ENCODE results near the gene SH3RF2. TPM values are rescaled to one million over a fixed set of nuclear protein-coding genes. Genes with fewer than 3 reads are reported as not detected.

SH3RF2 gene
- total RNA-seq, 1 donor from 2014 or later, result not detected

DNA sequence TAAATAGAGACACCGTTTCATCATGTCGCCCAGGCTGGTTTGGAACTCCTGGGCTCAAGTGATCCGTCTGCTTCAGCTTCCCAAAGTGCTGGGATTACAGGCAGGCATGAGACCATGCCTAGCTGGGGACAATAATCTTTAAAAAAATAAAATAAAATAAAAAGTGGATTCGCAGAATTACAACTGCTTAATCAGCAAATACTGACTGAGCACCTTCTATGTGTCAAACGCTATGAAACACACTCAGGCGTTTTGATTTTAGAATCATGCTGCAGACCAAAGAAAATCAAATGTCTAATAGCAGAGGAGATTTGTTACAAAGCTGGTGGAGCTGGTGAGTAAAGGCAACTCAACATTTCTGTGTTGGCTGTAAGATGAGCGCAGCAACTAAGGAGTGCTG is 22.7 kb upstream of the SH3RF2 start:
- H3K4me1 Mint-ChIP-seq (ENCODE audit: low read depth, unreplicated experiment), result no peaks in the 10 kb centered on the region
- H3K9me3 Mint-ChIP-seq (ENCODE audit: unreplicated experiment), result no peaks in the 10 kb centered on the region
- TF ChIP-seq, protein P1, sequence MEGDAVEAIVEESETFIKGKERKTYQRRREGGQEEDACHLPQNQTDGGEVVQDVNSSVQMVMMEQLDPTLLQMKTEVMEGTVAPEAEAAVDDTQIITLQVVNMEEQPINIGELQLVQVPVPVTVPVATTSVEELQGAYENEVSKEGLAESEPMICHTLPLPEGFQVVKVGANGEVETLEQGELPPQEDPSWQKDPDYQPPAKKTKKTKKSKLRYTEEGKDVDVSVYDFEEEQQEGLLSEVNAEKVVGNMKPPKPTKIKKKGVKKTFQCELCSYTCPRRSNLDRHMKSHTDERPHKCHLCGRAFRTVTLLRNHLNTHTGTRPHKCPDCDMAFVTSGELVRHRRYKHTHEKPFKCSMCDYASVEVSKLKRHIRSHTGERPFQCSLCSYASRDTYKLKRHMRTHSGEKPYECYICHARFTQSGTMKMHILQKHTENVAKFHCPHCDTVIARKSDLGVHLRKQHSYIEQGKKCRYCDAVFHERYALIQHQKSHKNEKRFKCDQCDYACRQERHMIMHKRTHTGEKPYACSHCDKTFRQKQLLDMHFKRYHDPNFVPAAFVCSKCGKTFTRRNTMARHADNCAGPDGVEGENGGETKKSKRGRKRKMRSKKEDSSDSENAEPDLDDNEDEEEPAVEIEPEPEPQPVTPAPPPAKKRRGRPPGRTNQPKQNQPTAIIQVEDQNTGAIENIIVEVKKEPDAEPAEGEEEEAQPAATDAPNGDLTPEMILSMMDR (IDR thresholded peaks at IDR 0.05; ENCODE audit: partially characterized antibody, unreplicated experiment), result no peak
- no peaks in the 10 kb centered on the region for H3K27me3 Mint-ChIP-seq (ENCODE audit: unreplicated experiment)
- H3K27ac Mint-ChIP-seq (ENCODE audit: unreplicated experiment), result no peak overlapping the region
- no peak overlapping the region for H3K4me3 Mint-ChIP-seq (ENCODE audit: unreplicated experiment)
- H3K36me3 Mint-ChIP-seq (ENCODE audit: unreplicated experiment), result peaks cover 5% of the 10 kb centered on the region
- no peak for DNase-seq

DNA sequence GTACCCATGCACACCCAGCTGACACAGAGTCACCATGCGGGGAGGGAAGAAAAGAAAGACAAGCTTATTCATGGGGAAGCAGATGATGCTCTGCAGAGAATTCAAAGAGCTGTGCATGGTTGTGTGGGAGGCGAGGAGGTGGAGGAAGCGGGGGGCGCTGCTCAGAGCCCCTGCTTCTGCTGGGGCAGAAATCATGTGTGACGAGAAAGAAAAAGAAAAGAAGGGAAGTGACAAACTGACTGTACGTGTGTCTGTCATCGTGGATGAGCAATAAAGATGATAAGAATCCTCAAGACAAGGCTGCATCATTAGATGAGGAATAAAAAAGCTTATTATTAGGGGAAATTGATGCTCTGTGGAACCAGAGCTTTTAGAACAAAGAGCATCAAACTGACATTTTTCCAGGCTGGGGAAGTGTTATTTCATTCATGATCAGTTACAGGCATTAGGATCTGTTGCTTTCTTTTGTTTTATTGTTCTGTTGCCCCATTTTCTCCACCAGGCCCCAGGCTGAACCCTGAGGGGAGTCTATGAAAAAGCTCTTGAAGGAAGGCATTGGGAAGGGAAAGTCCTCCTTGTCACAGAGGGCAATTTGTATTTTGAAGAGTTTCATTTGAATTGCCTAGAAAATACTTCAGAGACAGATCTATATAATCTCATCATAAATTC is 20.3 kb upstream of the SH3RF2 start:
- DNase-seq, result no peak
- H3K9me3 Mint-ChIP-seq (ENCODE audit: unreplicated experiment), result no peaks in the 10 kb centered on the region
- H3K4me3 Mint-ChIP-seq (ENCODE audit: unreplicated experiment), result no peak overlapping the region
- no peaks in the 10 kb centered on the region for H3K27me3 Mint-ChIP-seq (ENCODE audit: unreplicated experiment)
- TF ChIP-seq, protein P1 (IDR thresholded peaks at IDR 0.05; ENCODE audit: partially characterized antibody, unreplicated experiment), result no peak
- H3K4me1 Mint-ChIP-seq (ENCODE audit: low read depth, unreplicated experiment), result no peaks in the 10 kb centered on the region
- H3K36me3 Mint-ChIP-seq (ENCODE audit: unreplicated experiment), result peaks cover 5% of the 10 kb centered on the region
- H3K27ac Mint-ChIP-seq (ENCODE audit: unreplicated experiment), result no peak overlapping the region

DNA sequence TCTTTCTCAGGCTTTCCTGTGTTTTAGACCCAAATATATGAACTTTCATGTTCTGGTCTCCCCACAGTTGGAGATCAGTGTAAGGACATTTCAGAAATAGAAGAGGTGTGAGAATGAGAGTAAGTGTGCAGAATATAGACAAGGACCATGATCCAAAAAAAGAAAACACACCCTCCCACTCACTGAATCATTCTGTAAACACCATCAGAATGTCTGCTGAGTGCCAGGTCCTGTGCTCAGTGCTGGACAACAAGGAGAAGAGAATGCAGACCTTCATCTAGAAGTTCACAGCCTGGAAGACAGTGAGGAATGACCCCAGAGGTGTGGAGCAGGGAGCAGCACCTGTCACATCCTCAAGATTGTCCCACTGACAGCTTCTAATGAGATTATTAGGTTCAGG is 19.1 kb upstream of the SH3RF2 start:
- no peak overlapping the region for H3K27ac Mint-ChIP-seq (ENCODE audit: unreplicated experiment)

DNA sequence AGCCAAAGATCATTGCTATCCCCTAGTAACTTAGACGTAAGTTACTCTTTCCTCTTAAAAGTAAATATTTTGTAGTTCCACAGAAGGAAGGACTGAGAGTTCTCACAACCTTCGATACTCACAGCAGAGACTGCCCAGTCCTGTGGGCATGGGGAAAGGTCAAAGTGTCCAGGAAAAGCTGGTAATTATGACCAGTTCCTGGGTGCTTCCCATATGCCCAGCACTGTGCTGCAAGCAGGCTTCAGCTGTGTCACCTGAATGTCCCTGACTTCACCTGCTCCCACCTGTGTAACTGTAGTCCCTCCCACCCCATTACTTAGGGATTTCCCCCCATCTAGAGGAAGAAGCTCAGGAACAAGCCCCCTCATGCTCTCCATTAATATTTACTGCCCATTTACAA is 18.0 kb upstream of the SH3RF2 start:
- no peak for DNase-seq
- Mint-ChIP-seq H3K4me3 (ENCODE audit: unreplicated experiment) (no peak overlapping the region), H3K36me3 (ENCODE audit: unreplicated experiment) (peaks cover 5% of the 10 kb centered on the region), H3K9me3 (ENCODE audit: unreplicated experiment) (no peaks in the 10 kb centered on the region), H3K27me3 (ENCODE audit: unreplicated experiment) (no peaks in the 10 kb centered on the region), H3K4me1 (ENCODE audit: low read depth, unreplicated experiment) (no peaks in the 10 kb centered on the region), H3K27ac (ENCODE audit: unreplicated experiment) (no peak overlapping the region)
- TF ChIP-seq, protein P1 (IDR thresholded peaks at IDR 0.05; ENCODE audit: partially characterized antibody, unreplicated experiment), result no peak

More for the DNA sequence above, 19.1 kb upstream of the SH3RF2 start:
- Mint-ChIP-seq H3K9me3 (ENCODE audit: unreplicated experiment) (no peaks in the 10 kb centered on the region), H3K27me3 (ENCODE audit: unreplicated experiment) (no peaks in the 10 kb centered on the region), H3K4me1 (ENCODE audit: low read depth, unreplicated experiment) (no peaks in the 10 kb centered on the region), H3K4me3 (ENCODE audit: unreplicated experiment) (no peak overlapping the region), H3K36me3 (ENCODE audit: unreplicated experiment) (peaks cover 5% of the 10 kb centered on the region)
- TF ChIP-seq, protein P1 (IDR thresholded peaks at IDR 0.05; ENCODE audit: partially characterized antibody, unreplicated experiment), result no peak
- DNase-seq, result no peak

DNA sequence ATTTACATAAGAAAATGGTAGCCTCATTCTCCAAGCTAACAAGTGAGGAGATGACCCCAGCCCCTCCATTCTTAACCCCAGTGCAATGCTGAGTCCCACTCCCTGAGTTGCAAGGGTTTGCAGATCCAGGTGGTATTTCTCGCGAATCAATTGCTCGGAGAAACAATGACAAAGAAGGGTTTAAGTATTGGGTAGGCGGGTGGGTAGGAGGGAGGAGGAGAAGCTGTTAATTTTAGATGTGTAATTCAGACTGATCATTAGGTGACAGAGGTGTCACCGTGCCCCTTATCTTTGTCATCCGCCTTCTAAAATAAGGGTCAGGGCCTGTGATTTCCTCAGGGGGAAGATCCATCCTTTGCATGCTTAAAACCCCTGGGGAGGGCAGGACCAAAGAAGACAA is 17.0 kb upstream of the SH3RF2 start:
- TF ChIP-seq, protein P1 (IDR thresholded peaks at IDR 0.05; ENCODE audit: partially characterized antibody, unreplicated experiment), result no peak
- Mint-ChIP-seq H3K27me3 (ENCODE audit: unreplicated experiment) (no peaks in the 10 kb centered on the region), H3K4me1 (ENCODE audit: low read depth, unreplicated experiment) (no peaks in the 10 kb centered on the region), H3K27ac (ENCODE audit: unreplicated experiment) (no peak overlapping the region), H3K36me3 (ENCODE audit: unreplicated experiment) (peaks cover 5% of the 10 kb centered on the region), H3K9me3 (ENCODE audit: unreplicated experiment) (no peaks in the 10 kb centered on the region), H3K4me3 (ENCODE audit: unreplicated experiment) (no peak overlapping the region)
- no peak for DNase-seq

Measured in glutamatergic neuron (in vitro differentiated cells).